ENCODE data around the gene POU3F3.

POU3F3 gene

DNA sequence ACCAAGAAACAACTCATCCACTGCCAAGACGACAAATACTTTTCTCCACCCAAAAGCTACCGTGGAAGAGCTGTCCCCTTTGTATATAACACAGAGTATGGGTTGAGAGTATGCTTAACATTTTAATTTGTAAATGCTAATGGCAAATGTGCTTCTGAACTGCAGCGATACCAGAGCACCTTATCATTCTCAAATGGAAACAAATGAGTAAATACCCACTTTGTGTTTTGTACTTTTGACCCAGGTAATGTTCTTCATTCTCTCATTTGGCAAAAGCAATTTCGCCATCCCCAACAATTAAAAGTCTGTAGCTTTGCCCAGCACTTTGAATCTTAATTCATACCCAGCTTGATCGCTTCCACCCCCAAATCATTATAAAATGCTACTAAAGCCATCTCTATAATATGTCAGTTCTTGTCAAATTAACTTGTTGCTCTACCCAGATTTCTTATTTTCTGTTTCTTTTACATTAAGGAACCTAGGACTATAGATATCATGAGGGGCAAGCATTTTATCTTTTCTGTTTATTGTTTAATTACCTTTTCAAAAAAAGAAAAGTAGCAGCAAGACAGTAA, 6.2 kb upstream of the POU3F3 start:
- no peak for DNase-seq

DNA sequence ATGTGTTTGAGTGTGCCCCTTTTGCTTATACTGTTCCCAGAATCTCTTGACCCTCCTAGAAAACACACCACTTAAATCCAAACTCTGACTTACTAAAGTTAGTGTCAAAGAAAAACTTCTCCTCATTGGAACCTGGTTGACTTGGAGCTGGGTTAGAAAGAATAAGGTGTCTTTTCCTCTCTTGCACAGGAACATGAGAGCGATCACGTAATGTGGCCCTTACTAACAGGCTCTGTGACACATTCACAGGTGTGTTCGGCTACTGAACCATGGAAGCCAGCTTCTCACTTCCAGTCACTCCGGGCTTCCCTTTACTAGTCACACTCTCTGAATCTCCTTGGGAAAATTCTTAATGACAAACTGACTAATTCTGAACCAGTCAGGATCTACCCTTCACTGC, 5.4 kb upstream of the POU3F3 start:
- DNase-seq, result no peak

DNA sequence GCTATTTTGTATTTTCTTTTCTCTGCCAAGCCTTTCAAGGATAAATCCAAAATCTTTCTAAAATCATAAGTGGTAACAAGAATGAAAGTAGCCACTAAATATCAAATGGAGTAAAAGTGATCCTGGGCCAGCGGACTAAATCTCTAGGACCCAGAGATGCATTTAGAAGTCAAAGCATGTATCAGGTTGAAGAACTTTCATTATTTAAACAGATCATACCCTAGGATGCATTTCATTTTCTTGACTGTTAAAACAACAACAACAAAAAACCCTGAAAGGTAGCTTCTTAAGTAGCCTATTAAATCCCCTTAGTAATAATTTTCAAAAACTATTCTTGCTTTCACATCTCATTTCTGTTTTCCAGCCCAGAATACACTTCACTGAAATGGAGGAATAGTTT, 4.8 kb upstream of the POU3F3 start:
- DNase-seq, result no peak

GRCh38 chr2:104849618-104850141, 4.2 kb upstream of the POU3F3 start:
- DNase-seq, result peak; percentile 12

GRCh38 chr2:104850361-104851290, 3.3 kb upstream of the POU3F3 start:
- no peak for DNase-seq

DNA sequence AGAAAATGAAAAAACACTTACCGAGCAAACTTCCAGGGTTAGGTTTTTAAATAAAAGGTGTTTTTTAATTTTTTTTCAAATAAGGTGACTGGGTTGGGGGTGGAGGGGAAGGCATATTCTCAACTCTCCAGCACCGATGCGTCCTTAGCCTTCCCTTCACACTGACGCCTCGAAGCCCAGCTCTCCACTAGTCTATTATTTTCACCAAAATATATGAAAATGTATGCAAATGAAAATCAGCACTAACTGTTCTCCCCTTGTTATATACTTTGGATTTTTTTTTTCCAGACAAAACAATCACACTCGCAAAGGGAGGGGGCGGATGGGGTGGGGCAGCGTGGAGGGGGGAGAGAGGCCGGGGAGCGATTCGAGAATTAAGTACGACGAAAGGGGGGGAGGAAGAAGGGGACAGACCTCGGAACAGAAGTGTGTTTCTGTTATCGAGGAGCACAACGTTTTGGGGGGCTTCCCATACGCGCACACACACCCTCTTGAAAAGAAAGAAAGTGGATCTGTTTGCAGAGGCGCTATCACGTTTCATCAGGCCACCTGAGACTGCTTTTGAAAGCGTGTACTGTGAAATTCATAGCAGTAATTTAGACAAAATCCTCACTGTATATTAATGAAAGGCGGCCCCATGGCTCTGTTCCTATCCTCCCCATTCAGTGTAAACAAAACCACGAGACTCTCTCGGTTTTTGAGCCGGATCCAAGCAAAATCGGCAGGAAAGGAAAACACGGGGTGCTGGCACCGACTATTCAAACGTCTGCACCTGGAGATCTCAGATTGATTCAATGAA, 2.4 kb upstream of the POU3F3 start:
- DNase-seq, result no peak

- DNase-seq, result no peak
Observed at GRCh38 chr2:104852090-104852666, 1.7 kb upstream of the POU3F3 start.

GRCh38 chr2:104854498-104855220, 744 bp downstream of the POU3F3 start:
- DNase-seq, result no peak

DNA sequence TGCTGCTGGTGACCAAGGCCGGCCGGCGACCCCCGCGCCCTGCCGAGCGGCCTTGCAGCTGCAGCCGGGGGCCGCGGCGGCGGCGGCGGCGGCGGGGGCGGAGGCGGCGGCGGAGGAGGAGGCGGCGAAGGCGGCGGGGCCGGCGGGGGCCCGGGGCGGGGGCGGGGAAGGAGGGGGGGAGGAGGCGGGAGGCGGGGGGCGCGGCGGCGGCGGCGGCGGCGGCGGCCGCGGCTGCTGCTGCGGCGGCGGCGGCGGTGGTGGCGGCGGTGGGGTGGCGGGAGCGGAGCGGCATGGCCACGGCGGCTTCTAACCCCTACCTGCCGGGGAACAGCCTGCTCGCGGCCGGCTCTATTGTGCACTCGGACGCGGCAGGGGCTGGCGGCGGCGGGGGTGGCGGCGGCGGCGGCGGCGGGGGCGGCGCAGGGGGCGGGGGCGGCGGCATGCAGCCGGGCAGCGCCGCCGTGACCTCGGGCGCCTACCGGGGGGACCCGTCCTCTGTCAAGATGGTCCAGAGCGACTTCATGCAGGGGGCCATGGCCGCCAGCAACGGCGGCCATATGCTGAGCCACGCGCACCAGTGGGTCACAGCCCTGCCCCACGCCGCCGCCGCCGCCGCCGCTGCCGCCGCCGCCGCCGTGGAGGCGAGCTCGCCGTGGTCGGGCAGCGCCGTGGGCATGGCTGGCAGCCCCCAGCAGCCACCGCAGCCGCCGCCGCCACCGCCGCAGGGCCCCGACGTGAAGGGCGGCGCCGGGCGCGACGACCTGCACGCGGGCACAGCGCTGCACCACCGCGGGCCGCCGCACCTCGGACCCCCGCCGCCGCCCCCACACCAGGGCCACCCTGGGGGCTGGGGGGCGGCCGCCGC, 1.5 kb downstream of the POU3F3 start:
- DNase-seq, result no peak

DNA sequence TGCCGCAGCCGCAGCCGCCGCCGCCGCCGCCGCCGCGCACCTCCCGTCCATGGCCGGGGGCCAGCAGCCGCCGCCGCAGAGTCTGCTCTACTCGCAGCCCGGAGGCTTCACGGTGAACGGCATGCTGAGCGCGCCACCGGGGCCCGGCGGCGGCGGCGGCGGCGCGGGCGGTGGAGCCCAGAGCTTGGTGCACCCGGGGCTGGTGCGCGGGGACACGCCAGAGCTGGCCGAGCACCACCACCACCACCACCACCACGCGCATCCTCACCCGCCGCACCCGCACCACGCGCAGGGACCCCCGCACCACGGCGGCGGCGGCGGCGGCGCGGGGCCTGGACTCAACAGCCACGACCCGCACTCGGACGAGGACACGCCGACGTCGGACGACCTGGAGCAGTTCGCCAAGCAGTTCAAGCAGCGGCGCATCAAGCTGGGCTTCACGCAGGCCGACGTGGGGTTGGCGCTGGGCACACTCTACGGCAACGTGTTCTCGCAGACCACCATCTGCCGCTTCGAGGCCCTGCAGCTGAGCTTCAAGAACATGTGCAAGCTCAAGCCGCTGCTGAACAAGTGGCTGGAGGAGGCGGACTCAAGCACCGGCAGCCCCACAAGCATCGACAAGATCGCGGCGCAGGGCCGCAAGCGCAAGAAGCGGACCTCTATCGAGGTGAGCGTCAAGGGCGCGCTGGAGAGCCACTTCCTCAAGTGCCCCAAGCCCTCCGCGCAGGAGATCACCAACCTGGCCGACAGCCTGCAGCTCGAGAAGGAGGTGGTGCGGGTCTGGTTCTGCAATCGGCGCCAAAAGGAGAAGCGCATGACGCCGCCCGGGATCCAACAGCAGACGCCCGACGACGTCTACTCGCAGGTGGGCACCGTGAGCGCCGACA, 2.4 kb downstream of the POU3F3 start:
- no peak for DNase-seq

DNA sequence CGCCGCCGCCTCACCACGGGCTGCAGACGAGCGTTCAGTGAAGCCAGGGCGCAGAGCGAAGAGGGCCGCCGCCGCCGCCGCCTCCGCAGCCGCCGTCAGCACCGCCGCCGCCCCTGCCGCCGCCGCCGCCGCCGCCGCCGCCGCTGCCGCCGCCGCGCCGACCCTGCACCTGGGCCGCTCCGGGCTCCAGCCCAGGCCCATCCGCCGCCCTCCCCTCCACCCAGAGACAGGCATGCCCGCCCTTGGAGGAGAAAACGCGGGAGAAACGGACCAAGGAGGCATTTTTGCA, 3.0 kb downstream of the POU3F3 start:
- DNase-seq, result no peak

- DNase-seq, result no peak
Observed at GRCh38 chr2:104857262-104858005, 3.5 kb downstream of the POU3F3 start.

- peak; percentile 48 for DNase-seq
Observed at GRCh38 chr2:104858006-104858978, 4.4 kb downstream of the POU3F3 start.

DNA sequence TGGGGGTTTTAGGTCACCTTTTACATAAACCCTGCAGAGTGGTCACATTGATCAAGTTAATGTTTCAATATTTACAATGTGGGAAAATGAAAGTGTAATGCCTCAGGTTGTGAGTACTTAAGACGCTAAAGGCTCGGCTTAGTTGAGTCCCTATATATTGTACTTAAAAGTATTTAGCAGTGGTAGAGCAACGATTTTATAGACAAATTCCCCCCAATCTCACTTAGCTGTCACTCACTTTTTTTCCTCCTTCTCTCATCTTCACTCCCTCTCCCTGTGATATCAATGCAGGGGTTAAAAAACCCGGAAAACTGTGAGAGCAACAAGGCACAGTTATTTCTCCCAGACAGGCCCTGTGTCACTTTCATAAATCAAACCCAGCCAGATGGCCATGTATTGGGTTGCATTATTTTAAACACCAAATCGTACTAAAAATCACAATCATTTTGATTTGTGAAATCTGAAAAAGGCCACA, 5.4 kb downstream of the POU3F3 start:
- no peak for DNase-seq

GRCh38 chr2:104859766-104860450, 6.0 kb downstream of the POU3F3 start:
- DNase-seq, result no peak

GRCh38 chr2:104860451-104860790, 6.5 kb downstream of the POU3F3 start:
- no peak for DNase-seq

DNA sequence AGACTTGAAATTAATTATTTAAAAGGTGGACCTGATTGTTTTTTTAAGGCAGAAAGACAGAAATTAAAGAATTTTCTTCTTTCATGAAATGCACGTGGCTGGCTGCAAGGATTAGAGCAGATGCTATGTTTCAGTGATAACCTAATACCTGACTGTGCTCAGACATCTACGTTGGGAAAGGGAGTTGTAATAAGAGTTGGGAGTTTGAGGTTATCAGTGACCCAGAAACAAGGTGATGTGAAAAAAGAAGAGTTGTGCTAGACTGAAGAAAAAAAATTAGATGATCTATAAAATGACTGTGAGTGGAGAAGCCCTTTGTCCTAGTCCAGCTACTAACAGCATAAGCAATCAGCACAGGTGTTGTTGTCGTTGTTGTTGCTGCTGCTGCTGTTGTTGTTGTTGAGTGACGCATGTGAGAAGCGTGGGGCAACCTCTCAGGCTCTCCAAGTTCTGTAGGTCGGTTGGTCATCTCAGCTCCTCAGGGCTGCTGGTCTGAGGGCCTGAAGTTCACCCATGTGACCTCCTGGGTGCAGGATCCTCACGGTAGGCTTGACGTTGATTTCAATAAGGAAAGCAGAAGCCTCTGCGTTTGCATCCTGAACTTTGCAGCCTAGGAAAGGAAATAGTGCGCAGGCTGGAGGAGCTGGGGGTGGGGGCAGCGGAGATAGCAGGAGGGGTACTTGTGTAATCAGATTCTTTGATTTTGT, 7.6 kb downstream of the POU3F3 start:
- no peak for DNase-seq
